Adrenal gland (tissue), 12 donors: ENCODE results near the gene WBP1. TPM values are rescaled to one million over a fixed set of nuclear protein-coding genes. Genes with fewer than 3 reads are reported as not detected.
"Not testable (repeated sequence)": the region's sequence is repeated elsewhere in the genome, so short reads cannot be mapped to it uniquely, and the experiment has no call there.

ENCODE experiments used
- DNase-seq, 7 donors: peaks; one replicate each; pipeline ENCODE4 v3.0.0-alpha.2; 2019 to 2020
- H3K27ac ChIP-seq, 5 donors: fragments of 200-600 bp; sonication (generic) in 4 of 5; 1 replicate in 3 of 5; 2 replicates in 2 of 5; pipeline versions ENCODE4 v1.5.1 to v1.8.0; 2016 to 2020; ENCODE audit warnings: mild to moderate bottlenecking in 1 of 5
- H3K27me3 ChIP-seq: fragments of 200-600 bp; 2 replicates; pipeline ENCODE4 v1.8.0; 2021
- H3K36me3 ChIP-seq, 2 donors: fragments of 200-600 bp; replicated peaks in 1 of 2; 1 replicate in 1 of 2; 2 replicates in 1 of 2; pipeline versions ENCODE4 v1.5.1 to v1.8.0; 2018 to 2022
- H3K4me1 ChIP-seq, 2 donors: fragments of 200-600 bp; replicated peaks in 1 of 2; 1 replicate in 1 of 2; 2 replicates in 1 of 2; pipeline versions ENCODE4 v1.5.1 to v1.8.0; 2018 to 2021
- H3K4me3 ChIP-seq, 4 donors: fragments of 200-600 bp; sonication (generic) in 3 of 4; one replicate each; pipeline ENCODE4 v1.5.1; 2016 to 2018
- H3K9me3 ChIP-seq, 3 donors: fragments of 200-600 bp; sonication (generic) in 1 of 3; replicated peaks in 1 of 3; 1 replicate in 2 of 3; 2 replicates in 1 of 3; pipeline versions ENCODE4 v1.5.1 to v1.8.0; 2016 to 2021
- POLR2A ChIP-seq, 2 donors: fragments of 450-650 bp; IDR thresholded peaks; one replicate each; pipeline ENCODE4 v1.6.1; 2017; ENCODE audit warnings: antibody characterized with exemption in 2 of 2, mild to moderate bottlenecking in 2 of 2, moderate library complexity in 1 of 2
- WGBS, 4 donors: extraction: QIAGEN DNeasy Blood & Tissue Kit in 2 of 4; methylation state at CpG; one replicate each; pipeline versions ENCODE4 v1.1.5 to v1.1.7; 2013 to 2017; 5-methylcytosine and 5-hydroxymethylcytosine counted together
- intact Hi-C, 2 donors: fragments of 100-400 bp; cut with DNase I; formaldehyde crosslinking; loops; one replicate each; pipeline versions ENCODE4 v1.14.1 to v1.15.0; 2022 to 2023
- polyA plus RNA-seq, 3 donors: library from polyadenylated mRNA; stranded (reverse); fragments of 200-250 nt in 2 of 3; fragments of 350-450 nt in 1 of 3; fragmentation: Illumina TruSeq in 1 of 3; extraction: RNeasy Lipid Tissue Mini Kit (QIAGEN cat#74804) in 1 of 3; gene quantifications; one replicate each; pipeline ENCODE4 v1.2.3, GENCODE V29; 2013 to 2014
- total RNA-seq, 9 donors: library from RNA; depleted of rRNA in 4 of 9; stranded (reverse); fragments of >200 nt in 4 of 9; fragments of 120-200 nt in 1 of 9; fragmentation: NEBNext Ultra II Directional in 1 of 9; extraction: Animal tissue kit (Norgen Biotek cat#: 25700) in 1 of 9; gene quantifications; one replicate each; pipeline versions ENCODE4 v1.1.0 to v1.2.4, GENCODE V29; 2013 to 2023
- TF ChIP-seq, protein P1 (sequence below), 6 experiments: fragments of 450-650 bp in 4 of 6; fragments of 200-600 bp in 2 of 6; sonication (generic) in 1 of 6; IDR thresholded peaks; 1 replicate in 5 of 6; 2 replicates in 1 of 6; pipeline versions ENCODE4 v1.5.1 to v1.8.0; 2016 to 2021; ENCODE audit warnings: antibody characterized with exemption in 6 of 6, mild to moderate bottlenecking in 2 of 6, moderate library complexity in 1 of 6
- donor health status: healthy with polysubstance abuse.
- donor health status: Bipolar disorder and iron deficiency.
- donor health status: DM: yes; HTN: yes; CAD: no.
- donor health status: DM: no; HTN: no; CAD: no.
- donor health status: DM: no; HTN: no; CAD: no.
- donor health status: DM: yes; HTN: yes; CAD: no.

Gene WBP1
- total and polyA plus RNA-seq, 12 donors: 56.9 to 267 (median 115) TPM

DNA sequence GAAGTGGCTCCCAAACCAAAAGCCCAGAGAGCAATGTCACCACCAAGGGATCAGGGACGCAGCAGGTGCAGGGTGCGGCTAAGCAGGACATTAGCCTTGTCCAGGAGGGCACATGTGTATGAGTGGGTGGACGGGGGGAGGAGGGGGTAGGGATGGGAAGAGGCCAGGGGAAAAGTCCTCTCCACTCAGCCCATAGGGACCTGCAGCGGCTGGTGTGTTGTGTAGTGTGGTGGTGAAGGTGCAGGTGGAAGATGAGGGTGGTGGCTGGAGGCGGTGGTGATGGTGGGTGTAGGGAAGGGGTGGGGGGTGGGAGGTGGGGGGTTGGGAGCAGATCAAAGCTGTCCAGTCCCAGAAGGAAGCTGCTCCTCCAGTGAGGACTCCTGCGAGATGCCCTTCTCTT is 40.5 kb upstream of the WBP1 start:
- Histone ChIP-seq H3K4me3 (no peak overlapping the region), H3K9me3 (no peaks in the 10 kb centered on the region), H3K36me3 (no peaks in the 10 kb centered on the region), H3K27me3 (peaks cover 6% of the 10 kb centered on the region), H3K4me1 (peaks cover 5 to 24% of the 10 kb centered on the region in 2 donors), H3K27ac (no peak overlapping the region)
- TF ChIP-seq POLR2A (IDR thresholded peaks at IDR 0.05): no peak
- TF ChIP-seq, protein P1, sequence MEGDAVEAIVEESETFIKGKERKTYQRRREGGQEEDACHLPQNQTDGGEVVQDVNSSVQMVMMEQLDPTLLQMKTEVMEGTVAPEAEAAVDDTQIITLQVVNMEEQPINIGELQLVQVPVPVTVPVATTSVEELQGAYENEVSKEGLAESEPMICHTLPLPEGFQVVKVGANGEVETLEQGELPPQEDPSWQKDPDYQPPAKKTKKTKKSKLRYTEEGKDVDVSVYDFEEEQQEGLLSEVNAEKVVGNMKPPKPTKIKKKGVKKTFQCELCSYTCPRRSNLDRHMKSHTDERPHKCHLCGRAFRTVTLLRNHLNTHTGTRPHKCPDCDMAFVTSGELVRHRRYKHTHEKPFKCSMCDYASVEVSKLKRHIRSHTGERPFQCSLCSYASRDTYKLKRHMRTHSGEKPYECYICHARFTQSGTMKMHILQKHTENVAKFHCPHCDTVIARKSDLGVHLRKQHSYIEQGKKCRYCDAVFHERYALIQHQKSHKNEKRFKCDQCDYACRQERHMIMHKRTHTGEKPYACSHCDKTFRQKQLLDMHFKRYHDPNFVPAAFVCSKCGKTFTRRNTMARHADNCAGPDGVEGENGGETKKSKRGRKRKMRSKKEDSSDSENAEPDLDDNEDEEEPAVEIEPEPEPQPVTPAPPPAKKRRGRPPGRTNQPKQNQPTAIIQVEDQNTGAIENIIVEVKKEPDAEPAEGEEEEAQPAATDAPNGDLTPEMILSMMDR (IDR thresholded peaks at IDR 0.05): no peak
- DNase-seq: no peak
- WGBS, 4 donors: 85 to 93% (median 91%) methylated on average over 6 of the region's 6 CpGs
- intact Hi-C loops: no loop called here

DNA sequence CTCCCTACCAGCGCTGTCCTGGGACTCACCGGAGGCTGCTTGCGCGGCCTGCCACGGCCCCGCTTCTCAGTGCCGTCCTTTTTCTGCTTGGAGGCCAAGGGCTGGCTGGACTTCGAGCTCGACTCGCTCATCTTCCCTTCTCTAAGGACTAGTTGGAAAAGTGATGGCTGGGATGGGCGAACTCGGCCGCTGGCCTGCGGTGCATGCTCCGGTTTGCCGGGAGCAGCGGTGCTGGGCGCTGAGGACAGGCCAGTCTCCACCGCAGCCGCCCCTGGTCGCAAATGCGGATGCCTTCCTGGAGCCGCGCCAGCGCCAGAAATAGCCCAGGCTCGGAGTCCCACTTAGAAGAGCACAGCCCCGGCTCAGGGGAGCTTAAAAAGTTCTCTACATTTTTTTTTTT is 39.9 kb upstream of the WBP1 start:
- peaks cover 4% of the 10 kb centered on the region for H3K27me3 ChIP-seq
- WGBS, 4 donors: 77 to 82% (median 80%) methylated on average over 24 to 27 of the region's 27 CpGs
- H3K4me3 ChIP-seq: no peak overlapping the region
- no peak overlapping the region for H3K27ac ChIP-seq
- intact Hi-C loops: no loop called here
- no peak for TF ChIP-seq POLR2A (IDR thresholded peaks at IDR 0.05)
- TF ChIP-seq, protein P1 (IDR thresholded peaks at IDR 0.05): no peak
- no peak for DNase-seq
- H3K36me3 ChIP-seq: no peaks in the 10 kb centered on the region
- H3K9me3 ChIP-seq: no peaks in the 10 kb centered on the region
- peaks cover 5 to 24% of the 10 kb centered on the region in 2 donors for H3K4me1 ChIP-seq

DNA sequence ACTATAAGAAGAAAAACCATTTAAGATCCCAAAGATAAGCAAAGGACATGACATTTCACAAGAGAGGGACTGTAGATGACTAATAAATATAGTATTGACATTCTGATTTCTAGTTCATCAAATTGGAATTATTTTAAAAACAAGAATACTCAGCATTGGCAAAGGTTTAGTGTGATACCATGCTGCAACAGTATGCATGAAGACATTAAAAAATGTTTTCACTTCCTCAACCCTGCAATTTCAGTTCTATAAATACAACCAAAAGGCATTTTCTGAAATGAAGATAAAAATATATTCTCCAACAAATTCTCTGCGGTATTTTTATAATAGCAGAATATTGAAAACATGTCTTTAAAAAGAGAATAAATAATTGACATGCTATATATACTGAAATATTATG is 38.9 kb upstream of the WBP1 start:
- peaks cover 3% of the 10 kb centered on the region for H3K27me3 ChIP-seq
- WGBS, 4 donors: 76 to 88% (median 82%) methylated on average over 1 of the region's 1 CpG
- no peaks in the 10 kb centered on the region for H3K36me3 ChIP-seq
- no peak overlapping the region for H3K4me3 ChIP-seq
- intact Hi-C loops: no loop called here
- H3K27ac ChIP-seq: no peak overlapping the region
- DNase-seq: no peak
- TF ChIP-seq, protein P1 (IDR thresholded peaks at IDR 0.05): no peak
- no peak for TF ChIP-seq POLR2A (IDR thresholded peaks at IDR 0.05)
- no peaks in the 10 kb centered on the region for H3K9me3 ChIP-seq
- H3K4me1 ChIP-seq: peaks cover 5 to 22% of the 10 kb centered on the region in 2 donors

DNA sequence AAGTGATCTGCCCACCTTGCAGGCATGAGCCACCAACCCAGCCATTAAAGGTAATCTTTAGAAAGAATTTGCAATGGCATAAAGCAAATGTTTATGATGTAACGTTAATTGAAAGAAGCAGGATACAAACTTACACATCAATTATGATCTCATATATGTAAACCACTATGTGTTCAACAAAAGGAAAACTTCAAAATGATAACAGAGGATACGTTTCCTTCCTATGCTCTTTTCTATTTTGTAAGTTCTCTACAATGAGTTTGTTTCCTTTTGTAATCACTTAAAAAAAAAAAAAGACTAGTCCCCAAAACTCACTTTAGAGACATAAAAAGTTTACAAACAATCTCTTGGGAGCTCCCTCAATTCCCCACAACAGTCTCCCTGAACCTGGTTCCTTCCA is 38.2 kb upstream of the WBP1 start:
- 62 to 85% (median 74%) methylated on average over 2 of the region's 2 CpGs for WGBS, 4 donors
- no peaks in the 10 kb centered on the region for H3K36me3 ChIP-seq
- intact Hi-C loops: no loop called here
- H3K27me3 ChIP-seq: peaks cover 3% of the 10 kb centered on the region
- peaks cover 5 to 16% of the 10 kb centered on the region in 2 donors for H3K4me1 ChIP-seq
- H3K9me3 ChIP-seq: no peaks in the 10 kb centered on the region
- TF ChIP-seq, protein P1 (IDR thresholded peaks at IDR 0.05): no peak
- TF ChIP-seq POLR2A (IDR thresholded peaks at IDR 0.05): no peak
- H3K4me3 ChIP-seq: no peak overlapping the region
- DNase-seq: no peak
- no peak overlapping the region for H3K27ac ChIP-seq

DNA sequence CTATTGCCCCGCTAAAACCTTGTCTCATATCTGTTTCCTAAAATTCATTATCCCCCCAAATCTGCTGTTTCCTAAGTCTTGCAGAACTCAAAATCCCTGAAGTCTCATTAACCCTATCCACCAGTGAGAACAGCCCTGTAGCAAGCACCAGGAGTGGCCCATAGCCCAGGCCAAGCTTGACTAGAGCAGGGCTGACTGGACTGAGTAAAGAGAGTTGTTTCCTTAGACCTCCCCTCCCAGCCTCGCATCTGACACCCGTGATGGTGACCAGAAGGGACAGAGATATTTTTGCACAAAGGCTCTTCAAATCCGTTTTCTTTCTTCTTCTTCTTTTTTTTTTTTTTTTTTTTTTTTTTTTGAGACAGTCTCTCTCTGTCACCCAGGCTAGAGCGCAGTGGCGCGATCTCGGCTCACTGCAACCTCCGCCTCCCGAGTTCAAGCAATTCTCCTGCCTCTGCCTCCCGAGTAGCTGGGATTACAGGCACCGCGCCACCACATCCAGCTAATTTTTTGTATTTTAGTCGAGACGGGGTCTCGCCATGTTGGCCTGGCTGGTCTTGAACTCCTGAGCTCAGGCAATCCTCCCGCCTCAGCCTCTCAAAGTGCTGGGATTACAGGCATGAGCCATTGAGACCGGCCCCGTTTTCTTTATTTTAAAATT is 37.7 kb upstream of the WBP1 start:
- Histone ChIP-seq H3K27ac (peak overlapping the region in 1 of 5 donors; percentile 77), H3K4me1 (peaks cover 5 to 10% of the 10 kb centered on the region in 2 donors), H3K4me3 (peak overlapping the region in 1 of 4 donors; percentile 58)
- H3K36me3 ChIP-seq, H3K27me3 ChIP-seq, H3K9me3 ChIP-seq, DNase-seq, intact Hi-C loops: not testable (repeated sequence)
- 73 to 80% (median 75%) methylated on average over 19 of the region's 19 CpGs for WGBS, 4 donors
